Astrocyte (in vitro differentiated cells and primary cell): ENCODE data around the gene SLC9A9. TPM values are rescaled to one million over a fixed set of nuclear protein-coding genes. Genes with fewer than 3 reads are reported as not detected.

ENCODE experiments used
- DNase-seq: peaks from one replicate; pipeline ENCODE4 v3.0.0-alpha.2; 2010; ENCODE audit warnings: low read depth
- FAIRE-seq: peaks from 2 replicates; lab custom pipeline; 2011; peaks lifted over from hg19 to GRCh38; lab: Jason Lieb, UNC
- H2AFZ ChIP-seq: 2 replicates; pipeline ENCODE4 v1.6.0; 2012; ENCODE audit warnings: low read depth, low read length, inconsistent platforms
- H3K27ac ChIP-seq: 2 replicates; pipeline ENCODE4 v1.5.1; 2011; ENCODE audit warnings: low read depth, low read length, inconsistent platforms
- H3K27me3 ChIP-seq: 2 replicates; pipeline ENCODE4 v1.6.0; 2011; ENCODE audit warnings: low read length, inconsistent platforms; ENCODE audit not compliant: insufficient read depth
- H3K36me3 ChIP-seq: 2 replicates; pipeline ENCODE4 v1.5.1; 2011; ENCODE audit warnings: low read length, inconsistent platforms; ENCODE audit not compliant: insufficient read depth
- H3K4me1 ChIP-seq: 2 replicates; pipeline ENCODE4 v1.5.1; 2011; ENCODE audit warnings: low read length, inconsistent platforms; ENCODE audit not compliant: insufficient read depth
- H3K4me2 ChIP-seq: 2 replicates; pipeline ENCODE4 v1.6.0; 2012; ENCODE audit warnings: low read length, inconsistent platforms
- H3K4me3 ChIP-seq: 2 replicates; pipeline ENCODE4 v1.5.1; 2011; ENCODE audit warnings: low read depth, mild to moderate bottlenecking, low read length, inconsistent platforms; ENCODE audit not compliant: insufficient read depth
- H3K79me2 ChIP-seq: 2 replicates; pipeline ENCODE4 v1.6.0; 2012; ENCODE audit warnings: mild to moderate bottlenecking, low read length, inconsistent platforms; ENCODE audit not compliant: insufficient read depth
- H3K9ac ChIP-seq: 2 replicates; pipeline ENCODE4 v1.6.0; 2012; ENCODE audit warnings: mild to moderate bottlenecking, low read length, inconsistent platforms
- H3K9me3 ChIP-seq: 2 replicates; pipeline ENCODE4 v1.5.1; 2012; ENCODE audit warnings: low read depth, mild to moderate bottlenecking, low read length, inconsistent platforms; ENCODE audit not compliant: insufficient read depth
- H4K20me1 ChIP-seq: 2 replicates; pipeline ENCODE4 v1.6.0; 2012; ENCODE audit warnings: low read length, inconsistent platforms; ENCODE audit not compliant: insufficient read depth
- H3K27ac Mint-ChIP-seq: one replicate; pipeline ENCODE4 v1.8.0; 2021; ENCODE audit warnings: mild to moderate bottlenecking, mixed read lengths; ENCODE audit not compliant: unreplicated experiment
- H3K27me3 Mint-ChIP-seq: one replicate; pipeline ENCODE4 v1.8.0; 2021; ENCODE audit warnings: low read depth, mixed read lengths; ENCODE audit not compliant: unreplicated experiment
- H3K36me3 Mint-ChIP-seq: one replicate; pipeline ENCODE4 v1.8.0; 2021; ENCODE audit warnings: low read depth, mixed read lengths; ENCODE audit not compliant: unreplicated experiment
- H3K4me1 Mint-ChIP-seq: one replicate; pipeline ENCODE4 v1.8.0; 2021; ENCODE audit warnings: low read depth, mixed read lengths; ENCODE audit not compliant: unreplicated experiment
- H3K4me3 Mint-ChIP-seq: one replicate; pipeline ENCODE4 v1.8.0; 2021; ENCODE audit warnings: mild to moderate bottlenecking, moderate library complexity, mixed read lengths; ENCODE audit not compliant: unreplicated experiment
- H3K9me3 Mint-ChIP-seq: one replicate; pipeline ENCODE4 v1.8.0; 2021; ENCODE audit warnings: mild to moderate bottlenecking, mixed read lengths; ENCODE audit not compliant: unreplicated experiment
- CTCF ChIP-seq: IDR thresholded peaks from 2 replicates; pipeline ENCODE4 v1.5.1; 2011; ENCODE audit warnings: low read depth, mild to moderate bottlenecking, inconsistent platforms, low read length, moderate library complexity; ENCODE audit not compliant: insufficient read depth
- EZH2 ChIP-seq: IDR thresholded peaks from 2 replicates; pipeline ENCODE4 v1.6.1; 2012; ENCODE audit warnings: mild to moderate bottlenecking, low read length, inconsistent platforms; ENCODE audit not compliant: insufficient read depth
- total RNA-seq: library from RNA; stranded (reverse); gene quantifications from 2 replicates; pipeline ENCODE4 v1.2.1, GENCODE V29; 2021

The SLC9A9 gene
- total RNA-seq, 1 donor from 2014 or later: 1.5 TPM

GRCh38 chr3:143302638-143303171 is 545.6 kb downstream of the SLC9A9 start:
- Mint-ChIP-seq H3K4me1 (peaks cover 13% of the 10 kb centered on the region), H3K9me3 (no peaks in the 10 kb centered on the region), H3K4me3 (no peak overlapping the region), H3K36me3 (no peaks in the 10 kb centered on the region), H3K27me3 (peaks cover 8% of the 10 kb centered on the region), H3K27ac (no peak overlapping the region)
- no peak for FAIRE-seq
- Histone ChIP-seq H3K4me3 (no peak overlapping the region), H3K4me2 (peak overlapping the region; percentile 65), H4K20me1 (no peaks in the 10 kb centered on the region), H2AFZ (peak overlapping the region; percentile 51), H3K4me1 (peaks cover 8% of the 10 kb centered on the region), H3K9me3 (no peaks in the 10 kb centered on the region), H3K27me3 (no peaks in the 10 kb centered on the region), H3K79me2 (no peaks in the 10 kb centered on the region), H3K27ac (no peak overlapping the region), H3K9ac (no peak overlapping the region), H3K36me3 (no peaks in the 10 kb centered on the region)
- peak; percentile 72 for DNase-seq
- TF ChIP-seq EZH2 (no peak), CTCF (no peak)

DNA sequence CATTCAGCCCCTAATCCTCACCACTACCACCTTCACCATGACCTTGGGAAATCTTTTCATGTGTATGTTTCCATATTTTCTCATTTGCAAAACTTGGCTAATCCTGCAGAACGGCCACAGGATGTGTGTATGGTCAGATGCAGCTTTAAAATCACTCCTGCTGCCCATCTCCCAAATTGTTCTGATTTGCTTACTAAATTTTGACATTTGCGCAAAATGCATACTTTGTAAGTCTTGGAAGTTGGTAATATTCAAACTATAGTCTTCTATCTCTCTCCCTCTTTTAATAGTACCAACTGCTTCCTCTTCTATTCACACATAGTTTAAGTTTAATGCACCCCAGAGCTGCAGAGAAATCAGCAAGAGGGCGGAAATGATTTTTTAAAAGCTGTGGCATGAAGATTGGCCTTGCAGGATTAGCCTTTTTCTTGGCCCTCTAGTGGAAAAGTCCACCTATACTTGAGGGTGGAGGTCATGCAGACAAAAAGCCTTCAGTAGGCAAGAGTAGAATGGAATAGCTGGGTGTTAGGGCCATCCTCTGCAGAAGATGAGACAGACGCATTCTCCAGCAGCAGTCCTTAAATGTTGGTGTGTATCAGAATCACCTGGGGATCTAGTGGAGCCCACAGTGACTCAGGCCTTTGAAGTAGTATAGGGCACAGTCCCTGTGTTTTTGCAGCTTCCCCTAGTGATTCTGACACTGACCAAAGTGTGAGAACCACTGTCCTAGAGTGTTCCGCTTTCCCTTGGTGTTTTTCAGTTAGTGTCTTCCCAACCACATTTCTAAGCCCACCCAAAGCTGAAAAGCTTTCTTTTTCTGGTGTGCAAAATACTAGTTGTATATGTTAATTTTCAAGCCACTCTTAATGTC is 547.0 kb downstream of the SLC9A9 start:
- H3K4me1 ChIP-seq: peaks cover 8% of the 10 kb centered on the region
- FAIRE-seq: no peak

More for the DNA sequence above, 547.0 kb downstream of the SLC9A9 start:
- H3K4me3 Mint-ChIP-seq: no peak overlapping the region
- no peaks in the 10 kb centered on the region for H3K9me3 Mint-ChIP-seq
- no peak overlapping the region for H3K27ac Mint-ChIP-seq
- H3K79me2 ChIP-seq: no peaks in the 10 kb centered on the region
- H3K4me3 ChIP-seq: no peak overlapping the region
- TF ChIP-seq EZH2: no peak
- TF ChIP-seq CTCF: no peak
- peaks cover 12% of the 10 kb centered on the region for H3K4me1 Mint-ChIP-seq
- H3K36me3 Mint-ChIP-seq: no peaks in the 10 kb centered on the region
- no peaks in the 10 kb centered on the region for H3K27me3 ChIP-seq
- no peak overlapping the region for H2AFZ ChIP-seq
- H3K9ac ChIP-seq: no peak overlapping the region
- H3K4me2 ChIP-seq: no peak overlapping the region
- peaks cover 8% of the 10 kb centered on the region for H3K27me3 Mint-ChIP-seq
- no peaks in the 10 kb centered on the region for H3K36me3 ChIP-seq
- DNase-seq: no peak
- no peaks in the 10 kb centered on the region for H3K9me3 ChIP-seq
- H3K27ac ChIP-seq: no peak overlapping the region
- H4K20me1 ChIP-seq: no peaks in the 10 kb centered on the region
